ENCODE results near the gene RAPGEF1. TPM values are rescaled to one million over a fixed set of nuclear protein-coding genes. Genes with fewer than 3 reads are reported as not detected.

The RAPGEF1 gene
- total RNA-seq, 1 experiment from 2014 or later: 61.5 TPM

DNA sequence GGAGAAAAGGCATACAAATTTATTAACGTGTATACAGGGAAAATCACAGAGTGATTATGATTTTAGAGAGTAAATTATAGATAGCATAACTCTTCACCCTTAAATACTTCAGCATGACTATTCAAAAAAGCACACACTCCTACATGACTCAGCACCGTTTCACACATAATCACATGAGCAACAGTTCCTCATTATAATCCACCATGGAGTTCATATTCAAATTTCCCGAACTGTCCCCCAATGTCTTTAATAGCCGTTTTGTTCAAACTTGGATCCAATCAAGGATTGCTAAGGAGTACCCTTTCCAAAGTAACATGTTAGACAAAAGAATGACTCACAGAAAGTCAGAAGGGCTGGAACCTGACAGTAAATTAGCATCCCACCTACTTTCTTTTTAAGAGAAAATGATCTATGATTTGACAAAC lies 32.1 kb downstream of the RAPGEF1 start:
- H3K27ac ChIP-seq (ENCODE audit: low read depth, low read length, poor library complexity, severe bottlenecking): no peak overlapping the region
- peak; percentile 59 for DNase-seq (ENCODE audit: low spot score)
- H3K9me3 ChIP-seq (ENCODE audit: low read depth, low read length, poor library complexity, severe bottlenecking): no peaks in the 10 kb centered on the region
- intact Hi-C loops (cut with micrococcal nuclease; ENCODE audit: unreplicated experiment): no loop called here
- ChIA-PET POLR2A (ENCODE audit: low non-redundant PET) (no interaction called here), CTCF (interaction anchor here (0.9 kb wide), 1 partner anchor 31 kb away, joined by 3 read pairs; no protein-coding TSS in a partner anchor)
- BruUV-seq (replicated peaks): no TSS peak
- no peak for TF ChIP-seq EZH2 (IDR thresholded peaks at IDR 0.05; ENCODE audit: borderline replicate concordance, low read depth, low read length, poor library complexity, severe bottlenecking)
- TF ChIP-seq, protein P1, sequence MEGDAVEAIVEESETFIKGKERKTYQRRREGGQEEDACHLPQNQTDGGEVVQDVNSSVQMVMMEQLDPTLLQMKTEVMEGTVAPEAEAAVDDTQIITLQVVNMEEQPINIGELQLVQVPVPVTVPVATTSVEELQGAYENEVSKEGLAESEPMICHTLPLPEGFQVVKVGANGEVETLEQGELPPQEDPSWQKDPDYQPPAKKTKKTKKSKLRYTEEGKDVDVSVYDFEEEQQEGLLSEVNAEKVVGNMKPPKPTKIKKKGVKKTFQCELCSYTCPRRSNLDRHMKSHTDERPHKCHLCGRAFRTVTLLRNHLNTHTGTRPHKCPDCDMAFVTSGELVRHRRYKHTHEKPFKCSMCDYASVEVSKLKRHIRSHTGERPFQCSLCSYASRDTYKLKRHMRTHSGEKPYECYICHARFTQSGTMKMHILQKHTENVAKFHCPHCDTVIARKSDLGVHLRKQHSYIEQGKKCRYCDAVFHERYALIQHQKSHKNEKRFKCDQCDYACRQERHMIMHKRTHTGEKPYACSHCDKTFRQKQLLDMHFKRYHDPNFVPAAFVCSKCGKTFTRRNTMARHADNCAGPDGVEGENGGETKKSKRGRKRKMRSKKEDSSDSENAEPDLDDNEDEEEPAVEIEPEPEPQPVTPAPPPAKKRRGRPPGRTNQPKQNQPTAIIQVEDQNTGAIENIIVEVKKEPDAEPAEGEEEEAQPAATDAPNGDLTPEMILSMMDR (conservative IDR thresholded peaks at IDR 0.05; ENCODE audit: low read depth, low read length): no peak
- H3K27me3 ChIP-seq (replicated peaks; ENCODE audit: insufficient read depth, low read depth, low read length, poor library complexity): no peaks in the 10 kb centered on the region
- H3K36me3 ChIP-seq (ENCODE audit: insufficient read depth, low read length, poor library complexity, severe bottlenecking): no peaks in the 10 kb centered on the region
- H3K4me1 ChIP-seq (ENCODE audit: insufficient read depth, low read length, poor library complexity, severe bottlenecking): peaks cover 45% of the 10 kb centered on the region
- no peak overlapping the region for H3K4me3 ChIP-seq (ENCODE audit: low read depth, low read length, poor library complexity, severe bottlenecking)

DNA sequence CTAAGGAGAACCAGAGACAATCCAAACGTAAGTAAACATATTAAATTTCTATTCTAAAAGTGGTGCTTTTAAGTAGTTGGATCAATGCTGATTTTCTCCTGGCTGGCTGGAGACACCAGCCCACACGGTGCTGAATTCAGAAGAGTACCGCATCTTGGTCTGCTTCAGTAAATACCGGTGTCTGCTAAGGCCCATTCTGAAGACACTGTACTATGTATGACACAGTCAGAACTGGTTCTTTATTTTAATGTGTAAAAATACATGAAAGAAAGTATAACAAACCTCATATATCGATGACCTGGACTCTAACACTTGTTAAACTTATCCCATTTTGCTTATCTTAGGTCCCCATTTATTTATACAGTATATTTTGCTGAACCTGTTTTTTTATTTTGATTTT lies 32.8 kb downstream of the RAPGEF1 start:
- peaks cover 46% of the 10 kb centered on the region for H3K4me1 ChIP-seq (ENCODE audit: insufficient read depth, low read length, poor library complexity, severe bottlenecking)
- no peak overlapping the region for H3K27ac ChIP-seq (ENCODE audit: low read depth, low read length, poor library complexity, severe bottlenecking)
- intact Hi-C loops (cut with micrococcal nuclease; ENCODE audit: unreplicated experiment): no loop called here
- H3K27me3 ChIP-seq (replicated peaks; ENCODE audit: insufficient read depth, low read depth, low read length, poor library complexity): no peaks in the 10 kb centered on the region
- no peak for TF ChIP-seq EZH2 (IDR thresholded peaks at IDR 0.05; ENCODE audit: borderline replicate concordance, low read depth, low read length, poor library complexity, severe bottlenecking)
- TF ChIP-seq, protein P1 (conservative IDR thresholded peaks at IDR 0.05; ENCODE audit: low read depth, low read length): no peak
- POLR2A ChIA-PET (ENCODE audit: low non-redundant PET): no interaction called here
- no TSS peak for BruUV-seq (replicated peaks)
- CTCF ChIA-PET: no interaction called here
- H3K4me3 ChIP-seq (ENCODE audit: low read depth, low read length, poor library complexity, severe bottlenecking): no peak overlapping the region
- no peaks in the 10 kb centered on the region for H3K36me3 ChIP-seq (ENCODE audit: insufficient read depth, low read length, poor library complexity, severe bottlenecking)
- DNase-seq (ENCODE audit: low spot score): no peak
- H3K9me3 ChIP-seq (ENCODE audit: low read depth, low read length, poor library complexity, severe bottlenecking): no peaks in the 10 kb centered on the region

- Histone ChIP-seq H3K4me1 (ENCODE audit: insufficient read depth, low read length, poor library complexity, severe bottlenecking) (peaks cover 51% of the 10 kb centered on the region), H3K9me3 (ENCODE audit: low read depth, low read length, poor library complexity, severe bottlenecking) (no peaks in the 10 kb centered on the region), H3K4me3 (ENCODE audit: low read depth, low read length, poor library complexity, severe bottlenecking) (no peak overlapping the region), H3K27ac (ENCODE audit: low read depth, low read length, poor library complexity, severe bottlenecking) (no peak overlapping the region), H3K36me3 (ENCODE audit: insufficient read depth, low read length, poor library complexity, severe bottlenecking) (no peaks in the 10 kb centered on the region), H3K27me3 (replicated peaks; ENCODE audit: insufficient read depth, low read depth, low read length, poor library complexity) (no peaks in the 10 kb centered on the region)
- POLR2A ChIA-PET (ENCODE audit: low non-redundant PET): no interaction called here
- no peak for DNase-seq (ENCODE audit: low spot score)
- BruUV-seq (replicated peaks): no TSS peak
- intact Hi-C loops (cut with micrococcal nuclease; ENCODE audit: unreplicated experiment): no loop called here
- TF ChIP-seq, protein P1 (conservative IDR thresholded peaks at IDR 0.05; ENCODE audit: low read depth, low read length): no peak
- no peak for TF ChIP-seq EZH2 (IDR thresholded peaks at IDR 0.05; ENCODE audit: borderline replicate concordance, low read depth, low read length, poor library complexity, severe bottlenecking)
- CTCF ChIA-PET: no interaction called here
Observed at GRCh38 chr9:131706608-131706970, 33.3 kb downstream of the RAPGEF1 start.

Data from A673 (cell line).